Measurements from ENCODE around the gene JUP. TPM values are rescaled to one million over a fixed set of nuclear protein-coding genes. Genes with fewer than 3 reads are reported as not detected.

The JUP gene
- total RNA-seq, 4 donors from 2014 or later, result 24.5 to 56.6 (median 46.4) TPM

- H3K4me1 ChIP-seq, result no peaks in the 10 kb centered on the region
- peaks cover 0 to 100% (median 80%) of the 10 kb centered on the region in 4 donors for H3K36me3 ChIP-seq
- no peaks in the 10 kb centered on the region for H3K27me3 ChIP-seq
- intact Hi-C loops (cut with DNase I), result no loop called here
- DNase-seq (ENCODE audit: extremely low spot score), result no peak
- H3K27ac ChIP-seq (replicated peaks in 1 of 4), result no peak overlapping the region
- H3K4me3 ChIP-seq, result no peak overlapping the region
- WGBS, result 97% methylated on average over 6 of the region's 8 CpGs
- H3K9me3 ChIP-seq, result no peaks in the 10 kb centered on the region
- TF ChIP-seq EP300 (IDR thresholded peaks at IDR 0.05), result no peak
These were observed 23.2 kb downstream of the JUP start for GRCh38 chr17:41763327-41763726.

- peaks cover 0 to 100% (median 80%) of the 10 kb centered on the region in 4 donors for H3K36me3 ChIP-seq
- no peak overlapping the region for H3K27ac ChIP-seq (replicated peaks in 1 of 4)
- H3K27me3 ChIP-seq, result no peaks in the 10 kb centered on the region
- H3K4me3 ChIP-seq, result no peak overlapping the region
- intact Hi-C loops (cut with DNase I), result no loop called here
- no peaks in the 10 kb centered on the region for H3K4me1 ChIP-seq
- TF ChIP-seq POLR2A (IDR thresholded peaks at IDR 0.05; ENCODE audit: low read depth) (no peak), EP300 (IDR thresholded peaks at IDR 0.05) (no peak), CTCF (IDR thresholded peaks at IDR 0.05) (no peak), POLR2AphosphoS5 (IDR thresholded peaks at IDR 0.05) (no peak)
- WGBS, result 96% methylated on average over 16 of the region's 16 CpGs
- no peak for DNase-seq (ENCODE audit: extremely low spot score)
- H3K9me3 ChIP-seq, result no peaks in the 10 kb centered on the region
These were observed 23.7 kb downstream of the JUP start for GRCh38 chr17:41762841-41763240.

GRCh38 chr17:41762391-41762790 lies 24.1 kb downstream of the JUP start:
- TF ChIP-seq POLR2A (IDR thresholded peaks at IDR 0.05; ENCODE audit: low read depth) (no peak), POLR2AphosphoS5 (IDR thresholded peaks at IDR 0.05) (no peak), CTCF (IDR thresholded peaks at IDR 0.05) (no peak), EP300 (IDR thresholded peaks at IDR 0.05) (no peak)
- H3K27ac ChIP-seq (replicated peaks in 1 of 4), result no peak overlapping the region
- intact Hi-C loops (cut with DNase I), result no loop called here
- no peaks in the 10 kb centered on the region for H3K9me3 ChIP-seq
- DNase-seq (ENCODE audit: extremely low spot score), result no peak
- peaks cover 0 to 100% (median 80%) of the 10 kb centered on the region in 4 donors for H3K36me3 ChIP-seq
- H3K27me3 ChIP-seq, result no peaks in the 10 kb centered on the region
- 84% methylated on average over 4 of the region's 6 CpGs for WGBS
- H3K4me1 ChIP-seq, result no peaks in the 10 kb centered on the region
- no peak overlapping the region for H3K4me3 ChIP-seq

GRCh38 chr17:41760878-41761277 lies 25.6 kb downstream of the JUP start:
- no peaks in the 10 kb centered on the region for H3K9me3 ChIP-seq
- intact Hi-C loops (cut with DNase I), result no loop called here
- H3K27me3 ChIP-seq, result no peaks in the 10 kb centered on the region
- DNase-seq (ENCODE audit: extremely low spot score), result no peak
- H3K36me3 ChIP-seq, result peaks cover 0 to 100% (median 84%) of the 10 kb centered on the region in 4 donors
- 92% methylated on average over 6 of the region's 6 CpGs for WGBS
- TF ChIP-seq EP300 (IDR thresholded peaks at IDR 0.05) (no peak), POLR2A (IDR thresholded peaks at IDR 0.05; ENCODE audit: low read depth) (no peak), POLR2AphosphoS5 (IDR thresholded peaks at IDR 0.05) (no peak), CTCF (IDR thresholded peaks at IDR 0.05) (no peak)
- H3K27ac ChIP-seq (replicated peaks in 1 of 4), result no peak overlapping the region
- H3K4me3 ChIP-seq, result no peak overlapping the region
- H3K4me1 ChIP-seq, result no peaks in the 10 kb centered on the region

- no peaks in the 10 kb centered on the region for H3K9me3 ChIP-seq
- intact Hi-C loops (cut with DNase I), result no loop called here
- 87% methylated on average over 5 of the region's 9 CpGs for WGBS
- DNase-seq (ENCODE audit: extremely low spot score), result no peak
- H3K4me3 ChIP-seq, result no peak overlapping the region
- no peaks in the 10 kb centered on the region for H3K27me3 ChIP-seq
- no peak overlapping the region for H3K27ac ChIP-seq (replicated peaks in 1 of 4)
- no peaks in the 10 kb centered on the region for H3K4me1 ChIP-seq
- no peak for TF ChIP-seq CTCF (IDR thresholded peaks at IDR 0.05)
- no peak for TF ChIP-seq EP300 (IDR thresholded peaks at IDR 0.05)
- no peak for TF ChIP-seq POLR2A (IDR thresholded peaks at IDR 0.05; ENCODE audit: low read depth)
- TF ChIP-seq POLR2AphosphoS5 (IDR thresholded peaks at IDR 0.05), result no peak
- peaks cover 0 to 100% (median 80%) of the 10 kb centered on the region in 4 donors for H3K36me3 ChIP-seq
These were observed 27.9 kb downstream of the JUP start for GRCh38 chr17:41758601-41759000.
